ENCODE measurements around the gene CTNNAL1.

DNA sequence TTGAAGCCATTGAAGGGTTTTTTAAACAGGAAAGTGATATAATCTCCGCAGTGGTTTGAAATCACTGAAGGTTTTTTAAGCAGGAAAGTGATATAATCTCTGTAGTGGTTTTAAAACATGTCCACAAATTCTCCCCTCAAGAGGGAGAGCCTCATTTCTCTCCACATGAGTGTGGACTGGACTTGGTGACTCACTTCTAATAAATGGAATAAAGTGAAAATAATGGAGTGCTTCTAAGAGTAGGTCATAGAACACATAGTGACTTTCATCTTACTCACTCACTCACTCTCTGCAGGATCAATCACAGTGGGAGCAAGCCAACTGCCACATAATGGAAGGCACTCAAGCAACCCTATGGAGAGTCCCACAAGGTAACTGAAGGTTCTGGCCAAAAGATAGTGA is 12.0 kb downstream of the CTNNAL1 start:
- TF ChIP-seq, protein P1, sequence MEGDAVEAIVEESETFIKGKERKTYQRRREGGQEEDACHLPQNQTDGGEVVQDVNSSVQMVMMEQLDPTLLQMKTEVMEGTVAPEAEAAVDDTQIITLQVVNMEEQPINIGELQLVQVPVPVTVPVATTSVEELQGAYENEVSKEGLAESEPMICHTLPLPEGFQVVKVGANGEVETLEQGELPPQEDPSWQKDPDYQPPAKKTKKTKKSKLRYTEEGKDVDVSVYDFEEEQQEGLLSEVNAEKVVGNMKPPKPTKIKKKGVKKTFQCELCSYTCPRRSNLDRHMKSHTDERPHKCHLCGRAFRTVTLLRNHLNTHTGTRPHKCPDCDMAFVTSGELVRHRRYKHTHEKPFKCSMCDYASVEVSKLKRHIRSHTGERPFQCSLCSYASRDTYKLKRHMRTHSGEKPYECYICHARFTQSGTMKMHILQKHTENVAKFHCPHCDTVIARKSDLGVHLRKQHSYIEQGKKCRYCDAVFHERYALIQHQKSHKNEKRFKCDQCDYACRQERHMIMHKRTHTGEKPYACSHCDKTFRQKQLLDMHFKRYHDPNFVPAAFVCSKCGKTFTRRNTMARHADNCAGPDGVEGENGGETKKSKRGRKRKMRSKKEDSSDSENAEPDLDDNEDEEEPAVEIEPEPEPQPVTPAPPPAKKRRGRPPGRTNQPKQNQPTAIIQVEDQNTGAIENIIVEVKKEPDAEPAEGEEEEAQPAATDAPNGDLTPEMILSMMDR (IDR thresholded peaks at IDR 0.05; ENCODE audit: low read length): no peak
- no peak for TF ChIP-seq EZH2 (IDR thresholded peaks at IDR 0.05; ENCODE audit: borderline replicate concordance, low read length)

Measured in OCI-LY1 (cell line).